ENCODE results near the gene SRR.
"Not testable (repeated sequence)": the region's sequence is repeated elsewhere in the genome, so short reads cannot be mapped to it uniquely, and the experiment has no call there.

The SRR gene

GRCh38 chr17:2295575-2295974 lies 8.2 kb upstream of the SRR start:
- no peak for FAIRE-seq

GRCh38 chr17:2297023-2297422 lies 6.7 kb upstream of the SRR start:
- no peak for FAIRE-seq

GRCh38 chr17:2299136-2299535 lies 4.6 kb upstream of the SRR start:
- no peak for FAIRE-seq

- FAIRE-seq: no peak
Measured at GRCh38 chr17:2299756-2300155, 4.0 kb upstream of the SRR start.

GRCh38 chr17:2302778-2303203 lies 959 bp upstream of the SRR start:
- FAIRE-seq: no peak

GRCh38 chr17:2304931-2305330 lies 1.2 kb downstream of the SRR start:
- FAIRE-seq: no peak

- FAIRE-seq: no peak
Measured at GRCh38 chr17:2309338-2310154, 5.8 kb downstream of the SRR start.

GRCh38 chr17:2312736-2313135 lies 9.0 kb downstream of the SRR start:
- FAIRE-seq: no peak

GRCh38 chr17:2316916-2317205 lies 13.1 kb downstream of the SRR start:
- not testable (repeated sequence) for FAIRE-seq

GRCh38 chr17:2317796-2318195 lies 14.0 kb downstream of the SRR start:
- no peak for FAIRE-seq

- FAIRE-seq: no peak
Measured at GRCh38 chr17:2319051-2319450, 15.3 kb downstream of the SRR start.

- no peak for FAIRE-seq
Measured at GRCh38 chr17:2321399-2321798, 17.6 kb downstream of the SRR start.

GRCh38 chr17:2323629-2324314 lies 20.0 kb downstream of the SRR start:
- no peak for FAIRE-seq

GRCh38 chr17:2331303-2331702 lies 27.6 kb downstream of the SRR start:
- FAIRE-seq: no peak

- no peak for FAIRE-seq
Measured at GRCh38 chr17:2335726-2336214, 32.0 kb downstream of the SRR start.

- FAIRE-seq: no peak
Measured at GRCh38 chr17:2336215-2336851, 32.6 kb downstream of the SRR start, which contains the start of gene TSR1. TSS of gene TSR1 (minus strand) at chr17:2336457. CDS start at chr17:2336427, 30 bp downstream.

GRCh38 chr17:2336852-2337543 lies 33.2 kb downstream of the SRR start, which contains the start of gene SGSM2:
TSS of gene SGSM2 (plus strand) at chr17:2337501. CDS start at chr17:2337689, 188 bp downstream.
- no peak for FAIRE-seq

- no peak for FAIRE-seq
Measured at GRCh38 chr17:2337544-2338314, 34.0 kb downstream of the SRR start.

- no peak for FAIRE-seq
Measured at GRCh38 chr17:2338315-2338657, 34.5 kb downstream of the SRR start.

- FAIRE-seq: no peak
Measured at GRCh38 chr17:2343421-2343820, 39.7 kb downstream of the SRR start.

GRCh38 chr17:2344528-2344927 lies 40.8 kb downstream of the SRR start:
- no peak for FAIRE-seq

- FAIRE-seq: no peak
Measured at GRCh38 chr17:2346475-2346874, 42.7 kb downstream of the SRR start.

Data from A204.1 (cell line).